Measurements from ENCODE around the gene POLD3.

DNA sequence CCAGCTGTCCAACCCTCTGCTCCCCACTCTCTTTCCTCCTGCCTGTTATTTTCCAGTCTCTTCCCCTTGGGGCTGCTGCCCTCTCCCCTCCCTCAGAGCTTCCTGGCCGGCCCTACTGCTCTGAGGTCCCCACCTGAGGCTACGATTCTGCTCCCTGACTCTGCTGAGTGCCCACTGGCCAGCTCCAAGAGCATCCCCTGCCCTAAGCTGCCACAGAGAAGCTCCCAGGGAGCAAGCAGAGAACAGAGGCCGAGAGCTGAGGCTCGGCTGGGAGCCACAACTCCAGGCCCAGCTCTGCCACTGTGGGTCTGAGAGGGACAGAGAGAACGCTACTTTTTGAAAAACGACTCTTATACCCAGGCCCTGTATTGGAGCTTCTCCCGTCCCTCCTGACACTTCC is 77.8 kb downstream of the POLD3 start:
- TF ChIP-seq, protein P1, sequence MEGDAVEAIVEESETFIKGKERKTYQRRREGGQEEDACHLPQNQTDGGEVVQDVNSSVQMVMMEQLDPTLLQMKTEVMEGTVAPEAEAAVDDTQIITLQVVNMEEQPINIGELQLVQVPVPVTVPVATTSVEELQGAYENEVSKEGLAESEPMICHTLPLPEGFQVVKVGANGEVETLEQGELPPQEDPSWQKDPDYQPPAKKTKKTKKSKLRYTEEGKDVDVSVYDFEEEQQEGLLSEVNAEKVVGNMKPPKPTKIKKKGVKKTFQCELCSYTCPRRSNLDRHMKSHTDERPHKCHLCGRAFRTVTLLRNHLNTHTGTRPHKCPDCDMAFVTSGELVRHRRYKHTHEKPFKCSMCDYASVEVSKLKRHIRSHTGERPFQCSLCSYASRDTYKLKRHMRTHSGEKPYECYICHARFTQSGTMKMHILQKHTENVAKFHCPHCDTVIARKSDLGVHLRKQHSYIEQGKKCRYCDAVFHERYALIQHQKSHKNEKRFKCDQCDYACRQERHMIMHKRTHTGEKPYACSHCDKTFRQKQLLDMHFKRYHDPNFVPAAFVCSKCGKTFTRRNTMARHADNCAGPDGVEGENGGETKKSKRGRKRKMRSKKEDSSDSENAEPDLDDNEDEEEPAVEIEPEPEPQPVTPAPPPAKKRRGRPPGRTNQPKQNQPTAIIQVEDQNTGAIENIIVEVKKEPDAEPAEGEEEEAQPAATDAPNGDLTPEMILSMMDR (IDR thresholded peaks at IDR 0.05) = no peak
- TF ChIP-seq POLR2A (IDR thresholded peaks at IDR 0.05) = no peak

Measured in heart left ventricle (tissue), 13 donors.